ENCODE data around the gene TCF4.

TCF4 gene

GRCh38 chr18:55420665-55421307 is 167.2 kb downstream of the TCF4 start:
- H3K4me3 ChIP-seq (ENCODE audit: low read depth, low read length), result no peak overlapping the region; the same call in 1 of the 2 replicates
- DNase-seq (ENCODE audit: low read depth, low spot score), result no peak
- no peak for TF ChIP-seq CTCF (IDR thresholded peaks at IDR 0.05; ENCODE audit: insufficient read depth, low read length, missing control alignments)
- ChIA-PET POLR2A (no interaction called here), CTCF (interaction anchor here (0.7 kb wide), 1 partner anchor 215 kb away, joined by 3 read pairs; no protein-coding TSS in a partner anchor)

GRCh38 chr18:55419947-55420664 is 167.9 kb downstream of the TCF4 start:
- no peak for DNase-seq (ENCODE audit: low read depth, low spot score)
- peak overlapping the region; percentile 31 for H3K4me3 ChIP-seq (ENCODE audit: low read depth, low read length)
- TF ChIP-seq CTCF (IDR thresholded peaks at IDR 0.05; ENCODE audit: insufficient read depth, low read length, missing control alignments), result no peak
- ChIA-PET POLR2A (interaction anchor here (0.6 kb wide), 1 partner anchor 68 kb away, joined by 3 read pairs; no protein-coding TSS in a partner anchor), CTCF (no interaction called here)

- POLR2A ChIA-PET, result interaction anchor here (0.6 kb wide), 1 partner anchor 69 kb away, joined by 3 read pairs; no protein-coding TSS in a partner anchor
- H3K4me3 ChIP-seq (ENCODE audit: low read depth, low read length), result no peak overlapping the region
- CTCF ChIA-PET, result interaction anchor here (1.0 kb wide), 1 partner anchor 9 kb away, joined by 3 read pairs; no protein-coding TSS in a partner anchor
- DNase-seq (ENCODE audit: low read depth, low spot score), result no peak
- TF ChIP-seq CTCF (IDR thresholded peaks at IDR 0.05; ENCODE audit: insufficient read depth, low read length, missing control alignments), result no peak
Observed at GRCh38 chr18:55419132-55419946, 168.7 kb downstream of the TCF4 start.

- CTCF ChIA-PET, result interaction anchor here (1.0 to 1.5 kb wide), 2 partner anchors 8 to 442 kb away, joined by 3 to 7 read pairs; no protein-coding TSS in a partner anchor
- no peak for DNase-seq (ENCODE audit: low read depth, low spot score)
Observed at GRCh38 chr18:55418439-55418838, 169.6 kb downstream of the TCF4 start.

GRCh38 chr18:55416791-55417190 is 171.2 kb downstream of the TCF4 start:
- DNase-seq (ENCODE audit: low read depth, low spot score), result no peak
- no peak for TF ChIP-seq CTCF (IDR thresholded peaks at IDR 0.05; ENCODE audit: insufficient read depth, low read length, missing control alignments)
- ChIA-PET POLR2A (interaction anchor here (0.7 kb wide), 1 partner anchor 375 kb away, joined by 3 read pairs; no protein-coding TSS in a partner anchor), CTCF (interaction anchor here (0.7 to 4.0 kb wide), 13 partner anchors 8 to 1149 kb away, joined by 3 to 41 read pairs (median 4); no protein-coding TSS in a partner anchor)
- H3K4me3 ChIP-seq (ENCODE audit: low read depth, low read length), result no peak overlapping the region

More at GRCh38 chr18:55418439-55418838, 169.6 kb downstream of the TCF4 start:
- POLR2A ChIA-PET, result no interaction called here
- no peak for TF ChIP-seq CTCF (IDR thresholded peaks at IDR 0.05; ENCODE audit: insufficient read depth, low read length, missing control alignments)
- H3K4me3 ChIP-seq (ENCODE audit: low read depth, low read length), result no peak overlapping the region
